A549 (cell line): ENCODE data around the gene GMPS. TPM values are rescaled to one million over a fixed set of nuclear protein-coding genes. Genes with fewer than 3 reads are reported as not detected.
"Not testable (repeated sequence)": the region's sequence is repeated elsewhere in the genome, so short reads cannot be mapped to it uniquely, and the experiment has no call there.

Source experiments
- ATAC-seq, 2 experiments: fragments of 200-7000 bp in 1 of 2; fragments of >200 bp in 1 of 2; cut with Nextera tagmentation in 1 of 2; cut with Tn5 transposase in 1 of 2; 3 replicates each; pipeline versions ENCODE4 v1.8.0 to v1.9.1; 2018 to 2020; ENCODE audit warnings: mild to moderate bottlenecking in 1 of 2, moderate library complexity in 1 of 2
- CTCF ChIA-PET: fragments of 300-600 bp; sonication (Branson Sonifier 250); formaldehyde crosslinking; extraction: SDS; loops from one replicate; lab custom pipeline; 2021; ENCODE audit warnings: antibody characterized with exemption, inconsistent platforms; lab: Yijun Ruan, JAX
- POLR2A ChIA-PET: fragments of 350-600 bp; formaldehyde crosslinking; extraction: SDS; loops from one replicate; lab custom pipeline; 2021; ENCODE audit warnings: antibody characterized with exemption, inconsistent platforms; lab: Yijun Ruan, JAX
- DNase-seq, 2 experiments: peaks; one replicate each; pipeline versions ENCODE4 v3.0.0 to v3.0.0-alpha.2; 2011 to 2016; ENCODE audit warnings: low read depth in 1 of 2, low spot score in 1 of 2
- FAIRE-seq: peaks from 2 replicates; lab custom pipeline; 2011; peaks lifted over from hg19 to GRCh38; lab: Jason Lieb, UNC
- H3K27ac ChIP-seq, 2 experiments: fragments of >200 bp; sonication (Bioruptor Twin); formaldehyde crosslinking; 3 replicates each; pipeline ENCODE4 v1.5.1; 2016 to 2017
- H3K4me1 ChIP-seq: fragments of >200 bp; sonication (Bioruptor Twin); formaldehyde crosslinking; 3 replicates; pipeline ENCODE4 v1.6.1; 2016
- H3K4me2 ChIP-seq: fragments of >200 bp; sonication (Bioruptor Twin); formaldehyde crosslinking; 3 replicates; pipeline ENCODE4 v1.6.1; 2016
- H3K4me3 ChIP-seq: fragments of >200 bp; sonication (Bioruptor Twin); formaldehyde crosslinking; 3 replicates; pipeline ENCODE4 v1.5.1; 2016
- H3K9me3 ChIP-seq: fragments of >200 bp; sonication (Bioruptor Twin); formaldehyde crosslinking; 3 replicates; pipeline ENCODE4 v1.6.1; 2016
- EP300 ChIP-seq, 2 experiments: fragments of >200 bp; sonication (Bioruptor Twin); formaldehyde crosslinking; IDR thresholded peaks; 2 replicates in 1 of 2; 3 replicates in 1 of 2; pipeline ENCODE4 v1.6.1; 2016 to 2017
- ESRRA ChIP-seq: fragments of 150-350 bp; IDR thresholded peaks from 2 replicates; pipeline ENCODE4 v1.6.1; 2014; ENCODE audit warnings: mild to moderate bottlenecking, low read length, borderline replicate concordance
- FOXS1 ChIP-seq: fragments of 250-450 bp; sonication (Bioruptor Pico); IDR thresholded peaks from 2 replicates; pipeline ENCODE4 v1.5.0; 2020; ENCODE audit warnings: mild to moderate bottlenecking, moderate library complexity
- HEYL ChIP-seq: fragments of 250-450 bp; sonication (Bioruptor Pico); IDR thresholded peaks from 2 replicates; pipeline ENCODE4 v1.8.0; 2021; ENCODE audit warnings: mild to moderate bottlenecking, moderate library complexity
- KDM5A ChIP-seq: fragments of 200-600 bp; sonication (generic); IDR thresholded peaks from 2 replicates; pipeline ENCODE4 v1.6.1; 2016; ENCODE audit warnings: antibody characterized with exemption, mild to moderate bottlenecking
- NFE2L2 ChIP-seq: fragments of 150-350 bp; conservative IDR thresholded peaks from 2 replicates; pipeline ENCODE4 v1.6.1; 2014; ENCODE audit warnings: low read length
- PHF8 ChIP-seq: fragments of 200-600 bp; sonication (generic); IDR thresholded peaks from 2 replicates; pipeline ENCODE4 v1.6.1; 2016; ENCODE audit warnings: low read depth, mild to moderate bottlenecking, antibody characterized with exemption, moderate library complexity, borderline replicate concordance
- RAD21 ChIP-seq, 2 experiments: fragments of >200 bp in 1 of 2; sonication (Bioruptor Twin) in 1 of 2; formaldehyde crosslinking in 1 of 2; IDR thresholded peaks in 1 of 2; conservative IDR thresholded peaks in 1 of 2; 2 replicates in 1 of 2; 3 replicates in 1 of 2; pipeline ENCODE4 v1.6.1; 2012 to 2018; ENCODE audit warnings: inconsistent platforms in 1 of 2
- SMC3 ChIP-seq: fragments of >200 bp; sonication (Bioruptor Twin); formaldehyde crosslinking; IDR thresholded peaks from 3 replicates; pipeline ENCODE4 v1.6.1; 2018; ENCODE audit warnings: inconsistent platforms
- TP53 ChIP-seq: fragments of 250-450 bp; sonication (Bioruptor Pico); IDR thresholded peaks from 2 replicates; pipeline ENCODE4 v1.5.0; 2021; ENCODE audit warnings: mild to moderate bottlenecking, moderate library complexity
- ZSCAN20 ChIP-seq: fragments of 250-450 bp; sonication (Bioruptor Pico); IDR thresholded peaks from 2 replicates; pipeline ENCODE4 v1.8.0; 2022; ENCODE audit warnings: mild to moderate bottlenecking, moderate library complexity
- WGBS: methylation state at CpG from one replicate; pipeline ENCODE4 v1.1.6; 2017; ENCODE audit errors: missing lambda C conversion rate; 5-methylcytosine and 5-hydroxymethylcytosine counted together
- polyA plus RNA-seq, 4 experiments: library from polyadenylated mRNA; depleted of rRNA in 3 of 4; stranded (reverse); fragments of >200 nt; fragmentation: RNase III in 1 of 4; extraction: RNeasy Plus Mini Kit Qiagen cat#74134 plus additional on column Dnase treatment in 1 of 4; gene quantifications; 2 replicates in 3 of 4; 3 replicates in 1 of 4; pipeline ENCODE4 v1.2.3, GENCODE V29; 2011 to 2017
- TF ChIP-seq, protein P1 (sequence below): fragments of 250-450 bp; sonication (Bioruptor Pico); IDR thresholded peaks from 2 replicates; pipeline ENCODE4 v1.5.0; 2020; ENCODE audit warnings: low read depth, mild to moderate bottlenecking, moderate library complexity
- TF ChIP-seq, protein P2 (sequence below): IDR thresholded peaks from 2 replicates; pipeline ENCODE4 v1.6.1; 2012
- TF ChIP-seq, protein P3 (sequence below): fragments of >200 bp; sonication (Bioruptor Twin); formaldehyde crosslinking; IDR thresholded peaks from 3 replicates; pipeline ENCODE4 v1.5.1; 2016
- TF ChIP-seq, protein P4 (sequence below): fragments of 150-350 bp; IDR thresholded peaks from 2 replicates; pipeline ENCODE4 v1.6.1; 2014; ENCODE audit warnings: low read depth, mild to moderate bottlenecking, low read length
- TF ChIP-seq, protein P5 (sequence below): fragments of >200 bp; sonication (Bioruptor Twin); formaldehyde crosslinking; IDR thresholded peaks from 3 replicates; pipeline ENCODE4 v1.6.1; 2016

GMPS gene
- polyA plus RNA-seq, 2 of the 4 experiments (the other 2 are of a cell fraction) = 74.4 to 114 TPM

DNA sequence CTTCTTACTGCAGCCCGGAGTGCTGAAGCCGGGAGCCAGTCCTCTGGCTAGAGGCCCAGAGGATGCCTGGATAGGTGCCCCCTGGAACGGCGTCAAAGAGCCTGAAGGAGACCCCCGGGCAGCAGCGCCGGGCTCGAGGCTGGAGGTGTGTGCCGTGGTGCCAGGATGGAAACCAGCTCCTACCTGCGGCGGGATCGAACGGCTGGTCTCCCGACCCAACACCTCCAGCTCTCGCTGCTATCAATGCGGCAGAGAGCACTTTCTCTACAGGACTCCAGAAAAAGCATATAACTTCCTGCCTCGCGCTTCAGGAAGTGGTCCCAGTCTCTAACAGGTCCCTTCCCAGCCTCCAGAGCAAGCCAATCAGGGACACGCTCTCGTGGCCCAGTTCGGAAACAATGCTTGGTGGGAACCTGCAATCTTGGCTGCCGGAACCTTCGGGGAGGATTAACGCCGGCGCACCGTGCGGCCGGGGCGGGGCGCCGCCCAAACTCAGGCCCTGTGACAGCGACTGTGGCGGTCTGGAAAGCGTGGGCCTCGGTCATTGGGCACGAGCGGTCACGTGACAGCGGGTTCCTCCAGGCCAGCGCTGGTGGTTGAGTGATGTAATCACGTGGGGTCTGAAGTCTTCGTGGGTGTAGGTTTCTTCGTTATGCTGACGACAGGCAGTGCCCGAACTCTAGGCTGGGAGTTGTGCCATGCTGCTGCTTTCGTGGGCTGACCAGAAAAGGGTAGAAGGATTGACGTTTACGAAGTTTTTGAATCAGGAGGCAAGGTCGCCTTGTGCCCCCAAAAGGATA lies 16.1 kb upstream of the GMPS start, which contains the start of gene SLC33A1 (continued):
- TF ChIP-seq ZSCAN20 (CRISPR knock-in tag) = no peak
- TF ChIP-seq, protein P1, sequence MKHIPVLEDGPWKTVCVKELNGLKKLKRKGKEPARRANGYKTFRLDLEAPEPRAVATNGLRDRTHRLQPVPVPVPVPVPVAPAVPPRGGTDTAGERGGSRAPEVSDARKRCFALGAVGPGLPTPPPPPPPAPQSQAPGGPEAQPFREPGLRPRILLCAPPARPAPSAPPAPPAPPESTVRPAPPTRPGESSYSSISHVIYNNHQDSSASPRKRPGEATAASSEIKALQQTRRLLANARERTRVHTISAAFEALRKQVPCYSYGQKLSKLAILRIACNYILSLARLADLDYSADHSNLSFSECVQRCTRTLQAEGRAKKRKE = no peak
- TF ChIP-seq, protein P2, sequence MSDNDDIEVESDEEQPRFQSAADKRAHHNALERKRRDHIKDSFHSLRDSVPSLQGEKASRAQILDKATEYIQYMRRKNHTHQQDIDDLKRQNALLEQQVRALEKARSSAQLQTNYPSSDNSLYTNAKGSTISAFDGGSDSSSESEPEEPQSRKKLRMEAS = peak; percentile 98
- peak; percentile 71; the same call in 1 of the 2 replicates for TF ChIP-seq PHF8
- no peak for TF ChIP-seq HEYL
- TF ChIP-seq TP53 (CRISPR knock-in tag) = no peak
- no peak for TF ChIP-seq FOXS1 (CRISPR knock-in tag)
- TF ChIP-seq, all 56 proteins: peak for 21

DNA sequence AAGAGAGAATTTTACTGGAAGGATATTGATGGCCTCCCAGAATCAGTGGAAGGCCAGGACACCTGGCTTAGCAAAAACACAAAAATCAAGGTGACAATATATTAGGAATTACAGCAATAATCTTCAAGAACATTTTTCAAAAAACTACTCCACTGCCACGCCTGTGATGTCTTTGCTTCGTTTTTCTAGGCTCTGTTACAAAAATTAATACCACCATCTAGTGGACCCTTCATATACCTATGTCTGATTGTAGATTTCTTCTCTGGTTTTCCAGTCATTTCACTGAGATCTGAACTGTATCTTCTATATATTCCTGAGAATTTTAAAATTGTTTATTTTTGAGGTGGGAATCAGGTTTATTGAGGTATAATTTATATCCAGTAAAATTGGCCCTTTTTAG lies 10.6 kb upstream of the GMPS start:
- Histone ChIP-seq H3K4me3 (no peak overlapping the region), H3K9me3 (no peaks in the 10 kb centered on the region), H3K4me1 (peaks cover 5% of the 10 kb centered on the region; the same call in 1 of the 3 replicates), H3K27ac (no peak overlapping the region), H3K4me2 (peak overlapping the region; percentile 53; the same call in 2 of the 3 replicates)
- ChIA-PET POLR2A (no interaction called here), CTCF (interaction anchor here (1.0 kb wide), 1 partner anchor 11 kb away, joined by 3 read pairs; the partner anchor contains the start of gene GMPS)
- ATAC-seq (peak; percentile 83 to 87; a peak in 5 of 6 replicates), FAIRE-seq (no peak), DNase-seq (peak; percentile 40 to 45)
- 4% methylated on average over 2 of the region's 2 CpGs for WGBS
- TF ChIP-seq EP300 (IDR thresholded peaks at IDR 0.05) (no peak), SMC3 (peak; percentile 53), RAD21 (conservative IDR thresholded peaks at IDR 0.05 in 1 of 2, IDR thresholded peaks at IDR 0.05 in 1 of 2) (peak; percentile 63 to 66), KDM5A (no peak), NFE2L2 (no peak), ESRRA (no peak)
- TF ChIP-seq, protein P3, sequence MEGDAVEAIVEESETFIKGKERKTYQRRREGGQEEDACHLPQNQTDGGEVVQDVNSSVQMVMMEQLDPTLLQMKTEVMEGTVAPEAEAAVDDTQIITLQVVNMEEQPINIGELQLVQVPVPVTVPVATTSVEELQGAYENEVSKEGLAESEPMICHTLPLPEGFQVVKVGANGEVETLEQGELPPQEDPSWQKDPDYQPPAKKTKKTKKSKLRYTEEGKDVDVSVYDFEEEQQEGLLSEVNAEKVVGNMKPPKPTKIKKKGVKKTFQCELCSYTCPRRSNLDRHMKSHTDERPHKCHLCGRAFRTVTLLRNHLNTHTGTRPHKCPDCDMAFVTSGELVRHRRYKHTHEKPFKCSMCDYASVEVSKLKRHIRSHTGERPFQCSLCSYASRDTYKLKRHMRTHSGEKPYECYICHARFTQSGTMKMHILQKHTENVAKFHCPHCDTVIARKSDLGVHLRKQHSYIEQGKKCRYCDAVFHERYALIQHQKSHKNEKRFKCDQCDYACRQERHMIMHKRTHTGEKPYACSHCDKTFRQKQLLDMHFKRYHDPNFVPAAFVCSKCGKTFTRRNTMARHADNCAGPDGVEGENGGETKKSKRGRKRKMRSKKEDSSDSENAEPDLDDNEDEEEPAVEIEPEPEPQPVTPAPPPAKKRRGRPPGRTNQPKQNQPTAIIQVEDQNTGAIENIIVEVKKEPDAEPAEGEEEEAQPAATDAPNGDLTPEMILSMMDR = peak; percentile 60
- TF ChIP-seq, protein P4, sequence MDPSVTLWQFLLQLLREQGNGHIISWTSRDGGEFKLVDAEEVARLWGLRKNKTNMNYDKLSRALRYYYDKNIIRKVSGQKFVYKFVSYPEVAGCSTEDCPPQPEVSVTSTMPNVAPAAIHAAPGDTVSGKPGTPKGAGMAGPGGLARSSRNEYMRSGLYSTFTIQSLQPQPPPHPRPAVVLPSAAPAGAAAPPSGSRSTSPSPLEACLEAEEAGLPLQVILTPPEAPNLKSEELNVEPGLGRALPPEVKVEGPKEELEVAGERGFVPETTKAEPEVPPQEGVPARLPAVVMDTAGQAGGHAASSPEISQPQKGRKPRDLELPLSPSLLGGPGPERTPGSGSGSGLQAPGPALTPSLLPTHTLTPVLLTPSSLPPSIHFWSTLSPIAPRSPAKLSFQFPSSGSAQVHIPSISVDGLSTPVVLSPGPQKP = no peak
- TF ChIP-seq, protein P5, sequence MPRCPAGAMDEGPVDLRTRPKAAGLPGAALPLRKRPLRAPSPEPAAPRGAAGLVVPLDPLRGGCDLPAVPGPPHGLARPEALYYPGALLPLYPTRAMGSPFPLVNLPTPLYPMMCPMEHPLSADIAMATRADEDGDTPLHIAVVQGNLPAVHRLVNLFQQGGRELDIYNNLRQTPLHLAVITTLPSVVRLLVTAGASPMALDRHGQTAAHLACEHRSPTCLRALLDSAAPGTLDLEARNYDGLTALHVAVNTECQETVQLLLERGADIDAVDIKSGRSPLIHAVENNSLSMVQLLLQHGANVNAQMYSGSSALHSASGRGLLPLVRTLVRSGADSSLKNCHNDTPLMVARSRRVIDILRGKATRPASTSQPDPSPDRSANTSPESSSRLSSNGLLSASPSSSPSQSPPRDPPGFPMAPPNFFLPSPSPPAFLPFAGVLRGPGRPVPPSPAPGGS = no peak

DNA sequence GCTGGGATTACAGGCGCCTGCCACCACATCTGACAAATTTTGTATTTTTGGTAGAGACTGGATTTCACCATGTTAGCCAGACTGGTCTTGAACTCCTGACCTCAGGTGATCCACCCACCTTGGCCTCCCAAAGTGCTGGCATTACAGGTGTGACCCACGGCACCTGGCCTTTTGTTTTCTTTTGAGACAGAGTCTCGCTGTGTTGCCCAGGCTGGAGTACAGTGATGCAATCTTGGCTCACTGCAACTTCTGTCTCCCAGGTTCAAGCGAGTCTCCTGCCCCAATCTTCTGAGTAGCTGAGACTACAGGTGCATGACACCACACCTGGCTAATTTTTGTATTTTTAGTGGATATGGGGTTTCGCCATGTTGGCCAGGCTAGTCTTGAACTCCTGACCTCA lies 10.0 kb upstream of the GMPS start:
- H3K9me3 ChIP-seq, POLR2A ChIA-PET, H3K4me2 ChIP-seq, H3K4me3 ChIP-seq, FAIRE-seq, H3K27ac ChIP-seq, DNase-seq, H3K4me1 ChIP-seq, ATAC-seq: not testable (repeated sequence)
- 78% methylated on average over 5 of the region's 5 CpGs for WGBS
- CTCF ChIA-PET = interaction anchor here (1.0 kb wide), 3 partner anchors 10 to 54 kb away, joined by 3 to 6 read pairs (median 3); partner anchors contain the start of genes C3orf33 and GMPS
